ENCODE data around the gene PLCB1.

PLCB1 gene

GRCh38 chr20:8406391-8406790 lies 274.3 kb downstream of the PLCB1 start:
- Histone ChIP-seq H3K4me3 (ENCODE audit: low read length) (no peak overlapping the region), H3K4me2 (ENCODE audit: low read length) (no peak overlapping the region), H3K4me1 (ENCODE audit: control insufficient read depth, low read length) (peaks cover 36% of the 10 kb centered on the region), H3K9me2 (replicated peaks; ENCODE audit: control insufficient read depth, low read length) (no peaks in the 10 kb centered on the region), H3K36me3 (ENCODE audit: control insufficient read depth, low read length) (no peaks in the 10 kb centered on the region; the same call in 1 of the 2 replicates), H3K27ac (ENCODE audit: low read depth, low read length) (no peak overlapping the region), H3K27me3 (ENCODE audit: control insufficient read depth, low read length) (no peaks in the 10 kb centered on the region), H4K20me1 (ENCODE audit: control insufficient read depth, insufficient read depth, low read depth, low read length) (no peaks in the 10 kb centered on the region), H3K79me2 (ENCODE audit: control insufficient read depth, low read length) (no peaks in the 10 kb centered on the region), H3F3A (ENCODE audit: control insufficient read depth, insufficient read depth) (no peaks in the 10 kb centered on the region), H3K9me3 (ENCODE audit: control insufficient read depth, insufficient read depth, low read length) (no peaks in the 10 kb centered on the region; the same call in 1 of the 2 replicates)
- TF ChIP-seq EZH2phosphoT487 (IDR thresholded peaks at IDR 0.05; ENCODE audit: borderline replicate concordance, low read length) = no peak
- TF ChIP-seq CTCF (IDR thresholded peaks at IDR 0.05; ENCODE audit: low read depth, low read length, poor library complexity, severe bottlenecking) = no peak

GRCh38 chr20:8408587-8409307 lies 276.7 kb downstream of the PLCB1 start:
- TF ChIP-seq EZH2phosphoT487 (IDR thresholded peaks at IDR 0.05; ENCODE audit: borderline replicate concordance, low read length) = no peak
- no peak for TF ChIP-seq CTCF (IDR thresholded peaks at IDR 0.05; ENCODE audit: low read depth, low read length, poor library complexity, severe bottlenecking)
- H3K9me3 ChIP-seq (ENCODE audit: control insufficient read depth, insufficient read depth, low read length) = no peaks in the 10 kb centered on the region; the same call in 1 of the 2 replicates
- H3K4me3 ChIP-seq (ENCODE audit: low read length) = no peak overlapping the region
- H3K27me3 ChIP-seq (ENCODE audit: control insufficient read depth, low read length) = no peaks in the 10 kb centered on the region
- H3K4me1 ChIP-seq (ENCODE audit: control insufficient read depth, low read length) = peaks cover 23% of the 10 kb centered on the region
- H3F3A ChIP-seq (ENCODE audit: control insufficient read depth, insufficient read depth) = no peaks in the 10 kb centered on the region
- H4K20me1 ChIP-seq (ENCODE audit: control insufficient read depth, insufficient read depth, low read depth, low read length) = no peaks in the 10 kb centered on the region
- no peaks in the 10 kb centered on the region for H3K36me3 ChIP-seq (ENCODE audit: control insufficient read depth, low read length)
- H3K27ac ChIP-seq (ENCODE audit: low read depth, low read length) = no peak overlapping the region
- peak overlapping the region; percentile 38 for H3K4me2 ChIP-seq (ENCODE audit: low read length)
- H3K79me2 ChIP-seq (ENCODE audit: control insufficient read depth, low read length) = no peaks in the 10 kb centered on the region
- no peaks in the 10 kb centered on the region for H3K9me2 ChIP-seq (replicated peaks; ENCODE audit: control insufficient read depth, low read length)

- H3K4me2 ChIP-seq (ENCODE audit: low read length) = no peak overlapping the region
- no peak overlapping the region for H3K27ac ChIP-seq (ENCODE audit: low read depth, low read length)
- peaks cover 4% of the 10 kb centered on the region for H3K4me1 ChIP-seq (ENCODE audit: control insufficient read depth, low read length)
- no peak overlapping the region for H3K4me3 ChIP-seq (ENCODE audit: low read length)
- no peaks in the 10 kb centered on the region for H3K36me3 ChIP-seq (ENCODE audit: control insufficient read depth, low read length)
- no peak for TF ChIP-seq CTCF (IDR thresholded peaks at IDR 0.05; ENCODE audit: low read depth, low read length, poor library complexity, severe bottlenecking)
- H3F3A ChIP-seq (ENCODE audit: control insufficient read depth, insufficient read depth) = no peaks in the 10 kb centered on the region
- no peaks in the 10 kb centered on the region for H4K20me1 ChIP-seq (ENCODE audit: control insufficient read depth, insufficient read depth, low read depth, low read length)
- H3K27me3 ChIP-seq (ENCODE audit: control insufficient read depth, low read length) = no peaks in the 10 kb centered on the region
- no peaks in the 10 kb centered on the region for H3K9me3 ChIP-seq (ENCODE audit: control insufficient read depth, insufficient read depth, low read length)
- H3K9me2 ChIP-seq (replicated peaks; ENCODE audit: control insufficient read depth, low read length) = no peaks in the 10 kb centered on the region
- H3K79me2 ChIP-seq (ENCODE audit: control insufficient read depth, low read length) = no peaks in the 10 kb centered on the region
These were observed 281.6 kb downstream of the PLCB1 start for GRCh38 chr20:8413691-8414090.
